HepG2 (cell line): ENCODE results near the gene POU6F2. TPM values are rescaled to one million over a fixed set of nuclear protein-coding genes. Genes with fewer than 3 reads are reported as not detected.

Source experiments
- ATAC-seq: fragments of 200-7000 bp; cut with Tn5 transposase; 3 replicates; pipeline ENCODE4 v1.9.1; 2020; ENCODE audit warnings: mild to moderate bottlenecking, moderate library complexity
- BruUV-seq: library from RNA; stranded (reverse); fragments of 400-500 nt; replicated peaks from 2 replicates; lab custom pipeline; 2021; lab: Mats Ljungman, UMichigan
- CTCF ChIA-PET: fragments of 300-600 bp; formaldehyde crosslinking; extraction: SDS; loops from one replicate; lab custom pipeline; 2021; ENCODE audit warnings: low total read pairs, inconsistent platforms, low intra/inter-chr PET ratio; lab: Yijun Ruan, JAX
- POLR2A ChIA-PET: fragments of 350-600 bp; sonication (Branson Sonifier 250); formaldehyde crosslinking; loops from one replicate; lab custom pipeline; 2020; ENCODE audit warnings: antibody characterized with exemption, inconsistent platforms; lab: Yijun Ruan, JAX
- DNase-seq: peaks from one replicate; pipeline ENCODE4 v3.0.0-alpha.2; 2015; ENCODE audit warnings: low spot score
- FAIRE-seq: peaks from 3 replicates; lab custom pipeline; 2011; peaks lifted over from hg19 to GRCh38; lab: Jason Lieb, UNC
- H2AFZ ChIP-seq: one replicate; pipeline ENCODE4 v1.6.1; 2011; ENCODE audit warnings: low read length, inconsistent platforms
- H3K27ac ChIP-seq: fragments of 300-600 bp; 3 replicates; pipeline ENCODE4 v1.8.0; 2011; ENCODE audit warnings: mixed run types, mild to moderate bottlenecking, mixed read lengths, low read length, inconsistent platforms; ENCODE audit not compliant: insufficient read depth; ENCODE audit errors: extremely low read length
- H3K27me3 ChIP-seq, 2 experiments: fragments of 200-600 bp in 1 of 2; 2 replicates in 1 of 2; 3 replicates in 1 of 2; pipeline versions ENCODE4 v1.6.0 to v1.8.0; 2011; ENCODE audit warnings: low read length in 2 of 2, mild to moderate bottlenecking in 2 of 2, moderate library complexity in 2 of 2, inconsistent platforms in 1 of 2; ENCODE audit not compliant: insufficient read depth in 2 of 2, control insufficient read depth in 1 of 2
- H3K36me3 ChIP-seq, 2 experiments: fragments of 200-600 bp in 1 of 2; replicated peaks in 1 of 2; 2 replicates in 1 of 2; 3 replicates in 1 of 2; pipeline versions ENCODE4 v1.5.1 to v1.8.0; 2011; ENCODE audit warnings: low read length in 2 of 2, inconsistent platforms in 1 of 2; ENCODE audit not compliant: insufficient read depth in 2 of 2, control insufficient read depth in 1 of 2
- H3K4me1 ChIP-seq: 2 replicates; pipeline ENCODE4 v1.5.1; 2012; ENCODE audit warnings: low read length, inconsistent platforms; ENCODE audit not compliant: insufficient read depth
- H3K4me2 ChIP-seq: 2 replicates; pipeline ENCODE4 v1.6.0; 2011; ENCODE audit warnings: low read depth, low read length, inconsistent platforms
- H3K4me3 ChIP-seq, 3 experiments: fragments of 200-600 bp in 1 of 3; sonication (generic), shearing (Covaris generic) in 1 of 3; replicated peaks in 1 of 3; 2 replicates each; pipeline ENCODE4 v1.5.1; 2011 to 2016; ENCODE audit warnings: low read length in 3 of 3, inconsistent platforms in 2 of 3, low read depth in 2 of 3, mild to moderate bottlenecking in 2 of 3, control low read depth in 1 of 3, mixed read lengths in 1 of 3; ENCODE audit not compliant: insufficient read depth in 1 of 3
- H3K79me2 ChIP-seq: one replicate; pipeline ENCODE4 v1.6.1; 2011; ENCODE audit warnings: low read length, inconsistent platforms; ENCODE audit not compliant: insufficient read depth
- H3K9ac ChIP-seq: 2 replicates; pipeline ENCODE4 v1.6.0; 2011; ENCODE audit warnings: mild to moderate bottlenecking, low read depth, low read length, inconsistent platforms; ENCODE audit not compliant: insufficient read depth
- H3K9me3 ChIP-seq: 2 replicates; pipeline ENCODE4 v1.5.1; 2012; ENCODE audit warnings: mild to moderate bottlenecking, low read length
- H4K20me1 ChIP-seq: 2 replicates; pipeline ENCODE4 v1.6.0; 2011; ENCODE audit warnings: inconsistent platforms, mild to moderate bottlenecking, low read length, moderate library complexity; ENCODE audit not compliant: insufficient read depth
- CC2D1A ChIP-seq: sonication (generic); formaldehyde crosslinking; IDR thresholded peaks from 2 replicates; pipeline ENCODE4 v1.8.1; 2023; ENCODE audit warnings: mild to moderate bottlenecking, missing genetic modification reagents
- DBP ChIP-seq: sonication (generic); formaldehyde crosslinking; IDR thresholded peaks from 2 replicates; pipeline ENCODE4 v1.4.0; 2020; ENCODE audit warnings: missing genetic modification reagents; ENCODE audit errors: not compliant biosample characterization
- DNMT3B ChIP-seq: conservative IDR thresholded peaks from 2 replicates; pipeline ENCODE4 v1.6.1; 2016; ENCODE audit warnings: missing biosample characterization, control low read depth
- HOMEZ ChIP-seq: IDR thresholded peaks from 2 replicates; pipeline ENCODE4 v1.6.1; 2016; ENCODE audit warnings: low read depth
- KLF15 ChIP-seq: sonication (generic); formaldehyde crosslinking; IDR thresholded peaks from 2 replicates; pipeline ENCODE4 v1.8.1; 2023; ENCODE audit warnings: borderline replicate concordance, mild to moderate bottlenecking, inconsistent platforms, missing genetic modification reagents, mixed read lengths
- MXD4 ChIP-seq: IDR thresholded peaks from 2 replicates; pipeline ENCODE4 v1.6.1; 2016; ENCODE audit warnings: mild to moderate bottlenecking, missing biosample characterization, missing genetic modification reagents
- NCOA1 ChIP-seq: sonication (generic); formaldehyde crosslinking; IDR thresholded peaks from 2 replicates; pipeline ENCODE4 v1.9.0; 2021; ENCODE audit warnings: missing genetic modification reagents
- PAXIP1 ChIP-seq: sonication (generic); formaldehyde crosslinking; conservative IDR thresholded peaks from 2 replicates; pipeline ENCODE4 v1.4.0; 2020; ENCODE audit warnings: mild to moderate bottlenecking, missing genetic modification reagents, moderate library complexity
- SETDB1 ChIP-seq: sonication (generic); formaldehyde crosslinking; IDR thresholded peaks from 2 replicates; pipeline ENCODE4 v1.5.1; 2020; ENCODE audit warnings: missing genetic modification reagents, mild to moderate bottlenecking, borderline replicate concordance
- ZNF205 ChIP-seq: IDR thresholded peaks from 2 replicates; pipeline ENCODE4 v1.6.1; 2018; ENCODE audit warnings: missing biosample characterization, missing genetic modification reagents
- ZNF616 ChIP-seq: sonication (generic); formaldehyde crosslinking; IDR thresholded peaks from 2 replicates; pipeline ENCODE4 v1.5.0; 2020; ENCODE audit warnings: low read depth, mild to moderate bottlenecking, missing genetic modification reagents
- ZNF773 ChIP-seq: sonication (generic); formaldehyde crosslinking; IDR thresholded peaks from 2 replicates; pipeline ENCODE4 v1.4.0; 2020; ENCODE audit warnings: missing genetic modification reagents, borderline replicate concordance
- WGBS: methylation state at CpG from one replicate; pipeline ENCODE4 v1.1.6; 2017; ENCODE audit warnings: low lambda C conversion rate; 5-methylcytosine and 5-hydroxymethylcytosine counted together
- in situ Hi-C: cut with HindIII; loops from 2 replicates; pipeline ENCODE4 v1.10.0; 2017; ENCODE audit warnings: low pct_unique_long_range_greater_than_20kb; ENCODE audit not compliant: extremely low pct_ligation_motif_present
- intact Hi-C: fragments of 100-400 bp; cut with micrococcal nuclease; formaldehyde crosslinking; loops from one replicate; pipeline ENCODE4 v1.10.0; 2022; ENCODE audit not compliant: unreplicated experiment
- polyA plus RNA-seq, 8 experiments: library from polyadenylated mRNA; depleted of rRNA in 3 of 8; stranded (reverse) in 7 of 8; unstranded in 1 of 8; fragments of >200 nt; fragmentation: Illumina TruSeq in 4 of 8; extraction: Trizol in 4 of 8; gene quantifications; 2 replicates each; pipeline versions ENCODE4 v1.2.1 to v1.2.3, GENCODE V29; 2011 to 2016; ENCODE audit warnings: low read depth in 4 of 8, missing spikeins in 1 of 8, mixed read lengths in 1 of 8; ENCODE audit not compliant: insufficient read depth in 1 of 8
- total RNA-seq, 5 experiments: library from RNA; depleted of rRNA; stranded (reverse); fragments of >200 nt; fragmentation: Illumina TruSeq; extraction: Trizol; gene quantifications; 2 replicates each; pipeline ENCODE4 v1.2.3, GENCODE V29; 2016; ENCODE audit warnings: low read depth in 1 of 5

Gene POU6F2
- total and polyA plus RNA-seq, 2 of the 13 experiments (the other 11 are each of a cell fraction or from before 2014, with no cell fraction given): not detected

DNA sequence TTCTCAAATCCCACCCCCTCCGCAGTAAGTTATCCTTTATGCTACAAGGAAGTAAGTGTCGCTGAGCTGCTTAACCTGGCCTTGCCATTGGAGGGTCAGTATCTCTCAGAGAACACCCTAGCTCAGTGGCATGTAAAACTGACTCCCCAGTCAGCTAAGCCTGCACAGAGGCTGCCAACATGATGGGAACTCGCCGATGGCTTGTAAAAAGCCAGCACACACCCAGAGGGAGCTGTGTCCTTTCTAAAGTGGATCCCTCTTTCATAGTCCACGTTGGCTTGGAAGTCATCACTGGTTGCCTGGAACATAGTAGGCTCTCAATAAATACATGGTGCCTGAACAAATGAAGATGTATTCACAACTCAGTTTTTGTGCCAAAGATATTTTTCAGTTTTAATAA is 339.4 kb downstream of the POU6F2 start (continued):
- TF ChIP-seq HOMEZ (CRISPR knock-in tag): no peak
- no peak for TF ChIP-seq SETDB1 (CRISPR knock-in tag)
- no peak for TF ChIP-seq NCOA1
- no peak for TF ChIP-seq MXD4 (CRISPR knock-in tag)

GRCh38 chr7:39317896-39318295 is 340.2 kb downstream of the POU6F2 start:
- CTCF ChIA-PET: no interaction called here
- no peak overlapping the region for H3K9ac ChIP-seq
- H2AFZ ChIP-seq: no peak overlapping the region
- H3K36me3 ChIP-seq: no peaks in the 10 kb centered on the region
- ATAC-seq (no peak), FAIRE-seq (no peak)
- BruUV-seq: no TSS peak
- no peak overlapping the region for H3K4me2 ChIP-seq
- H3K4me1 ChIP-seq: no peaks in the 10 kb centered on the region
- no peak overlapping the region for H3K27ac ChIP-seq
- no peaks in the 10 kb centered on the region for H3K79me2 ChIP-seq
- H4K20me1 ChIP-seq: no peaks in the 10 kb centered on the region
- H3K27me3 ChIP-seq: no peaks in the 10 kb centered on the region; a peak in 1 of 5 replicates
- intact Hi-C loops: no loop called here
- POLR2A ChIA-PET: no interaction called here
- H3K4me3 ChIP-seq: no peak overlapping the region
- no peak for TF ChIP-seq ZNF616
- TF ChIP-seq, all 625 proteins: peak for 0
- in situ Hi-C loops: no loop called here
- 2% methylated on average over 5 of the region's 5 CpGs for WGBS
- no peak for DNase-seq
- no peaks in the 10 kb centered on the region for H3K9me3 ChIP-seq

GRCh38 chr7:39321245-39321644 is 343.5 kb downstream of the POU6F2 start:
- no peaks in the 10 kb centered on the region for H3K79me2 ChIP-seq
- no peaks in the 10 kb centered on the region for H4K20me1 ChIP-seq
- ATAC-seq (no peak), DNase-seq (no peak), FAIRE-seq (no peak)
- H3K27me3 ChIP-seq: no peaks in the 10 kb centered on the region
- CTCF ChIA-PET: no interaction called here
- no peak overlapping the region for H2AFZ ChIP-seq
- no peak overlapping the region for H3K9ac ChIP-seq
- BruUV-seq: no TSS peak
- 0% methylated on average over 3 of the region's 3 CpGs for WGBS
- no peak overlapping the region for H3K4me3 ChIP-seq
- H3K4me1 ChIP-seq: no peaks in the 10 kb centered on the region
- H3K36me3 ChIP-seq: no peaks in the 10 kb centered on the region
- POLR2A ChIA-PET: no interaction called here
- no peak overlapping the region for H3K27ac ChIP-seq
- no peaks in the 10 kb centered on the region for H3K9me3 ChIP-seq
- H3K4me2 ChIP-seq: no peak overlapping the region
- intact Hi-C loops (no loop called here), in situ Hi-C loops (no loop called here)
- TF ChIP-seq ZNF773 (CRISPR knock-in tag) (no peak), DBP (CRISPR knock-in tag) (no peak), CC2D1A (CRISPR knock-in tag) (no peak), PAXIP1 (CRISPR knock-in tag) (no peak), ZNF205 (CRISPR knock-in tag) (no peak), DNMT3B (CRISPR knock-in tag) (no peak), KLF15 (CRISPR knock-in tag) (no peak)
